ENCODE data around the gene SLC36A2.

GRCh38 chr5:151384106-151384505 lies 36.7 kb upstream of the SLC36A2 start:
- no peak for TF ChIP-seq POLR2A (IDR thresholded peaks at IDR 0.05; ENCODE audit: low read depth, low read length)
- TF ChIP-seq POLR2AphosphoS5 (IDR thresholded peaks at IDR 0.05; ENCODE audit: low read depth, low read length) = no peak
- TF ChIP-seq PAX5 (IDR thresholded peaks at IDR 0.05; ENCODE audit: insufficient read depth, low read length, severe bottlenecking) = no peak
